ENCODE data around the gene MEF2C. TPM values are rescaled to one million over a fixed set of nuclear protein-coding genes. Genes with fewer than 3 reads are reported as not detected.

MEF2C gene
- total RNA-seq, 1 donor from 2014 or later, result 24.1 TPM

GRCh38 chr5:88693071-88693932 is 189.7 kb downstream of the MEF2C start:
- H3K4me1 Mint-ChIP-seq (ENCODE audit: low read depth, unreplicated experiment), result peaks cover 23% of the 10 kb centered on the region
- peak overlapping the region; percentile 56 for H3K4me3 Mint-ChIP-seq (ENCODE audit: unreplicated experiment)
- no peak for DNase-seq
- H3K9me3 Mint-ChIP-seq (ENCODE audit: unreplicated experiment), result peaks cover 9% of the 10 kb centered on the region
- no peak for TF ChIP-seq CTCF (IDR thresholded peaks at IDR 0.05; ENCODE audit: partially characterized antibody, unreplicated experiment)
- H3K27ac Mint-ChIP-seq (ENCODE audit: unreplicated experiment), result no peak overlapping the region
- H3K36me3 Mint-ChIP-seq (ENCODE audit: unreplicated experiment), result no peaks in the 10 kb centered on the region
- H3K27me3 Mint-ChIP-seq (ENCODE audit: unreplicated experiment), result peaks cover 36% of the 10 kb centered on the region

DNA sequence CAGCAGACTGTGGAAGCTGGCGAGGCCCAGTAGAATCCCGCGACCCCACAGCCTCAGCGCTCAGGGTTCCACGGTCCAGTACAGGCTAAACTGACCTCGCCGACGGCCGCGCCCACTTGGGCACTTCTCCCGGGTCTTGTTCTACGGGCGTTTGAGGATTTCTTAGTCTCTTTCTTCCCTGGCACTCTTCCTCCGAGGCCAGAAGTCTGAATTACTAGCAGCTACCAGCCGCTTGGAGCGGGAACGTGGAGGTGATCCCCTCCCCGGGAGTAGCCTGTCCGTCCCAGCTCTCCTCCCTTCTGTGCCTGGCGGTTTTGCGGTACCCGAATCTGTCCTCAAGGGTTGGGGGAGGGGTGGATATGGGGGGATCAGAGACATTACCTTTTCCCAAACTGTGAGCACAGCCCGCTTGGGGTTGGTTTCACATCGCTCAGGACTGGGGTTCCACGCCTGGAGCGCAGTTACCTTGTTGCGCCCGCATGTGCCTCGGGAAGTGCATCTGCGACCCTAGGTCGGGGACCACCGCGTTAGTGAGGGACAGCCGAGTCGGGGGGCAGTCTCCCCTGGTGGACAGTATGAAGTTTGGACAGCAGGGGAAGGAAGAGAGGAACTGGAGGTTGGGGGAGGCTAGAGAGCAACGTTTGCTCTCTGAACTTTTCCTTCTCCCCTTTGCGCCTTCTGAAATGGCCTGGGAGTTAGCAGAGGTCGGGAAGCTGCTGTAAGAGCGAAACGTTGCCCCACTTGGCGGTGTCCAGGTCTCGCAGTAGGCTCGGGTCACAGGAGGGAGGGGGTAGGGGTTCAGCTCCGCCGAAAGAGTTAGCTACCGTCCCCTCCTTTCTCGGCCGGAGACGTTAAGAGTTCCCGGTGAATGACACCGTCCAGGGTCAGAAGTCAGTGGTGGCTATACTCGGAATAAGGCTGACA is 190.8 kb downstream of the MEF2C start:
- Mint-ChIP-seq H3K27ac (ENCODE audit: unreplicated experiment) (no peak overlapping the region), H3K36me3 (ENCODE audit: unreplicated experiment) (no peaks in the 10 kb centered on the region), H3K27me3 (ENCODE audit: unreplicated experiment) (peaks cover 42% of the 10 kb centered on the region), H3K9me3 (ENCODE audit: unreplicated experiment) (peaks cover 12% of the 10 kb centered on the region), H3K4me1 (ENCODE audit: low read depth, unreplicated experiment) (peaks cover 23% of the 10 kb centered on the region), H3K4me3 (ENCODE audit: unreplicated experiment) (peak overlapping the region; percentile 83)
- DNase-seq, result peak; percentile 23
- TF ChIP-seq CTCF (IDR thresholded peaks at IDR 0.05; ENCODE audit: partially characterized antibody, unreplicated experiment), result no peak

DNA sequence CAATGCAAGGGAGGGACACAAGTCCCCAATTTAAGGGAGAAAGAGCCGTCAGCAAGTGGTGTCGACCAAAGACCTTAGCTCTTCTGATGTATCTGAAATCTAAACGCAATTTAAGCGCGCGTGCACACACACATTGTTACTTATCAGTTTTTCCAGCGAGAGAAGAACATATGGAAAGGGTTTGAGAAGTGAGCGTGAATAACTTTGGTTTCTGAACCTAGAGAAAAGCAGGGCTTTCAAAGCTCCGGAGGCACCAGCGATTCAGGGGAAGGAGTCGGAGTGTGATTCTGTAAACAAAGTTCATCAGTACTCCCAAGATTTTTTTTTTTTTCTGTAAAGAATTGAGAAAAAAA is 191.8 kb downstream of the MEF2C start:
- Mint-ChIP-seq H3K36me3 (ENCODE audit: unreplicated experiment) (no peaks in the 10 kb centered on the region), H3K27me3 (ENCODE audit: unreplicated experiment) (peaks cover 50% of the 10 kb centered on the region), H3K9me3 (ENCODE audit: unreplicated experiment) (peaks cover 13% of the 10 kb centered on the region), H3K4me1 (ENCODE audit: low read depth, unreplicated experiment) (peaks cover 23% of the 10 kb centered on the region), H3K4me3 (ENCODE audit: unreplicated experiment) (peak overlapping the region; percentile 83), H3K27ac (ENCODE audit: unreplicated experiment) (no peak overlapping the region)
- peak; percentile 48 for TF ChIP-seq CTCF (IDR thresholded peaks at IDR 0.05; ENCODE audit: partially characterized antibody, unreplicated experiment)
- no peak for DNase-seq

GRCh38 chr5:88690409-88691229 is 192.4 kb downstream of the MEF2C start:
- H3K36me3 Mint-ChIP-seq (ENCODE audit: unreplicated experiment), result no peaks in the 10 kb centered on the region
- peak; percentile 82 for DNase-seq
- H3K4me1 Mint-ChIP-seq (ENCODE audit: low read depth, unreplicated experiment), result peaks cover 24% of the 10 kb centered on the region
- peak overlapping the region; percentile 83 for H3K4me3 Mint-ChIP-seq (ENCODE audit: unreplicated experiment)
- peaks cover 16% of the 10 kb centered on the region for H3K9me3 Mint-ChIP-seq (ENCODE audit: unreplicated experiment)
- peaks cover 51% of the 10 kb centered on the region for H3K27me3 Mint-ChIP-seq (ENCODE audit: unreplicated experiment)
- no peak overlapping the region for H3K27ac Mint-ChIP-seq (ENCODE audit: unreplicated experiment)
- peak; percentile 96 for TF ChIP-seq CTCF (IDR thresholded peaks at IDR 0.05; ENCODE audit: partially characterized antibody, unreplicated experiment)
